Measurements from ENCODE around the gene MROH7. TPM values are rescaled to one million over a fixed set of nuclear protein-coding genes. Genes with fewer than 3 reads are reported as not detected.

The MROH7 gene
- total RNA-seq, 1 experiment from 2014 or later, result not detected

DNA sequence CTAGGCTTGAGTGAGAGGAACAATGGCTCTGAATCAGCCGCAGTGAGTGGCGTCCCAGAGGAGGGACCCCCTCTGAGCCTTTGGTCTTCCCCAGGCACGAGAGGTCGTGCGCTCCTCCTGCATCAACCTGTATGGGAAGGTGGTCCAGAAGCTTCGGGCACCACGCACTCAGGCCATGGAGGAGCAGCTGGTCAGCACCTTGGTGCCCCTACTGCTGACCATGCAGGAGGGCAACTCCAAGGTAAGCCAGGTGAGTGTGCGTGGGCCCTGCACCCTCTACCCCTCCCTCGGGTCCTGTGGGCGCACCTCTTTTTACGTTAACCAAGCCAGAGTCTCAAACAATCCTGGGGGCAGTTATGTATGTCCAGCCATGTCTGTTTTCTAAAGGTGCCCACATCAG is 60.4 kb downstream of the MROH7 start:
- POLR2A ChIA-PET (ENCODE audit: unreplicated experiment), result no interaction called here
- Histone ChIP-seq H3K9me3 (ENCODE audit: low read length) (no peaks in the 10 kb centered on the region), H3K27ac (ENCODE audit: low read length) (no peak overlapping the region), H3K27me3 (ENCODE audit: low read length) (peaks cover 32% of the 10 kb centered on the region; the same call in 1 of the 2 replicates), H4K20me1 (ENCODE audit: low read length) (no peaks in the 10 kb centered on the region), H3K36me3 (ENCODE audit: low read depth, low read length) (no peaks in the 10 kb centered on the region), H3K9me2 (replicated peaks; ENCODE audit: low read length) (no peaks in the 10 kb centered on the region), H3K9ac (ENCODE audit: low read length) (no peak overlapping the region), H3K4me2 (ENCODE audit: low read length) (no peak overlapping the region), H3F3A (ENCODE audit: low read length, unreplicated experiment) (no peaks in the 10 kb centered on the region), H3K79me2 (ENCODE audit: low read length) (no peaks in the 10 kb centered on the region), H2AFZ (ENCODE audit: low read length) (no peak overlapping the region), H3K4me3 (ENCODE audit: low read length) (no peak overlapping the region), H3K4me1 (ENCODE audit: insufficient read depth, low read length) (no peaks in the 10 kb centered on the region)
- no peak for TF ChIP-seq CTCF (conservative IDR thresholded peaks at IDR 0.05; ENCODE audit: low read depth, low read length)
- ATAC-seq, result no peak
- intact Hi-C loops (cut with micrococcal nuclease), result no loop called here
- no peak for DNase-seq
- BruUV-seq (replicated peaks), result no TSS peak
- CTCF ChIA-PET, result no interaction called here

DNA sequence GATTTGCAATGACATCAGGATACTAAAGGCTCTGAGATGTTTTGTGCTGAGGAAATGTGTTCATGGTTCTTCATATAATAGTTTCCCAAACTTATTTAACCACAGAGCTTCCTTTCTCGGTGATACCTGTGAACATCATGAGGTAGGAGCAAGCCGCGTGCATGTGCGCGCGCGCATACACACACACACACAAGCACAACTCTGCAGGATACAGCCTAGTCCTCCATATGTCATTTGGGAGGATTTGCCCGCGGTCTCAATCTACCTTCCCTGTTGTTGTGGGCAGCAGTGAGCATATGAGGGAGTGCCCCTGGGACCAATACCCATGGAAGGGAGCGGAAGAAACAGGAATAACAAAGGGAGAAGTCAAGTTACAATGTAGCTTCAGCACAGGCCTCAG is 61.9 kb downstream of the MROH7 start:
- no peaks in the 10 kb centered on the region for H4K20me1 ChIP-seq (ENCODE audit: low read length)
- intact Hi-C loops (cut with micrococcal nuclease), result no loop called here
- H3K36me3 ChIP-seq (ENCODE audit: low read depth, low read length), result no peaks in the 10 kb centered on the region
- no peak overlapping the region for H3K27ac ChIP-seq (ENCODE audit: low read length)
- ChIA-PET POLR2A (ENCODE audit: unreplicated experiment) (no interaction called here), CTCF (no interaction called here)
- ATAC-seq (no peak), DNase-seq (no peak)
- no peaks in the 10 kb centered on the region for H3K9me3 ChIP-seq (ENCODE audit: low read length)
- no peaks in the 10 kb centered on the region for H3F3A ChIP-seq (ENCODE audit: low read length, unreplicated experiment)
- no peak overlapping the region for H3K4me2 ChIP-seq (ENCODE audit: low read length)
- no peaks in the 10 kb centered on the region for H3K79me2 ChIP-seq (ENCODE audit: low read length)
- no peak overlapping the region for H2AFZ ChIP-seq (ENCODE audit: low read length)
- no TSS peak for BruUV-seq (replicated peaks)
- H3K4me3 ChIP-seq (ENCODE audit: low read length), result no peak overlapping the region
- H3K9me2 ChIP-seq (replicated peaks; ENCODE audit: low read length), result no peaks in the 10 kb centered on the region
- no peak overlapping the region for H3K9ac ChIP-seq (ENCODE audit: low read length)
- no peaks in the 10 kb centered on the region for H3K4me1 ChIP-seq (ENCODE audit: insufficient read depth, low read length)
- TF ChIP-seq EZH2phosphoT487 (IDR thresholded peaks at IDR 0.05; ENCODE audit: borderline replicate concordance, low read length) (no peak), CTCF (conservative IDR thresholded peaks at IDR 0.05; ENCODE audit: low read depth, low read length) (no peak), EZH2 (IDR thresholded peaks at IDR 0.05; ENCODE audit: low read length, unreplicated experiment) (no peak)
- peaks cover 28% of the 10 kb centered on the region; the same call in 1 of the 2 replicates for H3K27me3 ChIP-seq (ENCODE audit: low read length)

- H3K9ac ChIP-seq (ENCODE audit: low read length), result no peak overlapping the region
- no peaks in the 10 kb centered on the region for H3K79me2 ChIP-seq (ENCODE audit: low read length)
- no peak for ATAC-seq
- H3K4me1 ChIP-seq (ENCODE audit: insufficient read depth, low read length), result no peaks in the 10 kb centered on the region
- H3K9me3 ChIP-seq (ENCODE audit: low read length), result no peaks in the 10 kb centered on the region
- peaks cover 23% of the 10 kb centered on the region; the same call in 1 of the 2 replicates for H3K27me3 ChIP-seq (ENCODE audit: low read length)
- no TSS peak for BruUV-seq (replicated peaks)
- no peak overlapping the region for H3K27ac ChIP-seq (ENCODE audit: low read length)
- H3F3A ChIP-seq (ENCODE audit: low read length, unreplicated experiment), result no peaks in the 10 kb centered on the region
- CTCF ChIA-PET, result no interaction called here
- H3K4me3 ChIP-seq (ENCODE audit: low read length), result no peak overlapping the region
- no peak overlapping the region for H3K4me2 ChIP-seq (ENCODE audit: low read length)
- H4K20me1 ChIP-seq (ENCODE audit: low read length), result no peaks in the 10 kb centered on the region
- no peak overlapping the region for H2AFZ ChIP-seq (ENCODE audit: low read length)
- POLR2A ChIA-PET (ENCODE audit: unreplicated experiment), result no interaction called here
- intact Hi-C loops (cut with micrococcal nuclease), result no loop called here
- H3K36me3 ChIP-seq (ENCODE audit: low read depth, low read length), result no peaks in the 10 kb centered on the region
- TF ChIP-seq EZH2 (IDR thresholded peaks at IDR 0.05; ENCODE audit: low read length, unreplicated experiment) (no peak), EZH2phosphoT487 (IDR thresholded peaks at IDR 0.05; ENCODE audit: borderline replicate concordance, low read length) (no peak), CTCF (conservative IDR thresholded peaks at IDR 0.05; ENCODE audit: low read depth, low read length) (no peak)
- no peaks in the 10 kb centered on the region for H3K9me2 ChIP-seq (replicated peaks; ENCODE audit: low read length)
- DNase-seq, result peak; percentile 6
Measured at GRCh38 chr1:54705153-54705552, 63.6 kb downstream of the MROH7 start.
